Right ventricle myocardium inferior (tissue), 1 donor: ENCODE results near the gene ONECUT3. TPM values are rescaled to one million over a fixed set of nuclear protein-coding genes. Genes with fewer than 3 reads are reported as not detected.

Experiments
- microRNA-seq: library from miRNA; unstranded; fragments of <30 nt; microRNA quantifications from one replicate; pipeline ENCODE4 v1.2.0, GENCODE V29; 2020
- total RNA-seq: library from RNA; stranded (reverse); fragmentation: NEBNext Ultra II Directional; extraction: Animal tissue kit (Norgen Biotek cat#: 25700); gene quantifications from one replicate; pipeline ENCODE4 v1.2.1, GENCODE V29; 2021
- donor health status: DM: no; HTN: yes; CAD: no; lungs with severe emphysema.

Gene ONECUT3
- total RNA-seq, 1 donor from 2014 or later, result not detected

Small RNA genes lying within 50 kb of the gene (microRNA-seq; reads per million reads assigned to microRNA genes)
- not detected for gene MIR1909

Other genes starting within 250 kb of the ONECUT3 start
- 22.9 TPM for gene ADAMTSL5, start 240.5 kb upstream of the ONECUT3 start, total RNA-seq
- not detected for gene PLK5, start 229.4 kb upstream of the ONECUT3 start, total RNA-seq
- gene MEX3D, start 185.2 kb upstream of the ONECUT3 start, total RNA-seq, result 9.6 TPM
- gene MBD3, start 160.6 kb upstream of the ONECUT3 start, total RNA-seq, result 64.2 TPM
- gene UQCR11, start 148.0 kb upstream of the ONECUT3 start, total RNA-seq, result 1,146 TPM
- gene TCF3, start 100.9 kb upstream of the ONECUT3 start, total RNA-seq, result 25.3 TPM
- 0.68 TPM for gene ATP8B3, start 58.8 kb downstream of the ONECUT3 start, total RNA-seq
- gene REXO1, start 95.0 kb downstream of the ONECUT3 start, total RNA-seq, result 17.8 TPM
- 11.0 TPM for gene KLF16, start 110.1 kb downstream of the ONECUT3 start, total RNA-seq
- gene ABHD17A, start 132.0 kb downstream of the ONECUT3 start, total RNA-seq, result 61.5 TPM
- 1.6 TPM for gene ADAT3, start 151.9 kb downstream of the ONECUT3 start, total RNA-seq
- gene SCAMP4, start 151.9 kb downstream of the ONECUT3 start, total RNA-seq, result 17.9 TPM
- gene CSNK1G2, start 187.7 kb downstream of the ONECUT3 start, total RNA-seq, result 23.6 TPM